ENCODE measurements around the gene RPS6KB2.

DNA sequence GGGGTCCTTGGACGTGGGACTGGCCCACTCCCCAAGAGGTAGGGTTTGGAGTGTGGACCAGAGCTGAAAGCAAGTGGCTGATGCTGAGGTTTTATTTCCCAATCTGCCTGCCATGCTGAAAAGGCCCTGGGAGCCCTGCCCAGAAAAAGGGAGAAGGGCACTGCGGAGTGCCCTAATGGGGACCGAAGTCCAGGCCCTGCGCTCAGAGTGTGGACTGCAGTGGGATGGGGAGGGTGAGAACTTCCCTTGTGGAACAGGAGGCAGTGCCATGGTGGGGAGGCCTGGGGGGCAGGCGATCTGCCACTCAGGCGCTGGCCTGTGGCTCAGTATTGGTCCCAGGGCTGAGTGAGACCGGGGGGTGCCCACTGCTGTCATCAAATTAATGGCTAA, 19.9 kb downstream of the RPS6KB2 start:
- TF ChIP-seq POLR2A (IDR thresholded peaks at IDR 0.05) (no peak), EP300 (IDR thresholded peaks at IDR 0.05) (no peak)

All from suprapubic skin (tissue), 2 donors.